ENCODE measurements around the gene CALCOCO1.

DNA sequence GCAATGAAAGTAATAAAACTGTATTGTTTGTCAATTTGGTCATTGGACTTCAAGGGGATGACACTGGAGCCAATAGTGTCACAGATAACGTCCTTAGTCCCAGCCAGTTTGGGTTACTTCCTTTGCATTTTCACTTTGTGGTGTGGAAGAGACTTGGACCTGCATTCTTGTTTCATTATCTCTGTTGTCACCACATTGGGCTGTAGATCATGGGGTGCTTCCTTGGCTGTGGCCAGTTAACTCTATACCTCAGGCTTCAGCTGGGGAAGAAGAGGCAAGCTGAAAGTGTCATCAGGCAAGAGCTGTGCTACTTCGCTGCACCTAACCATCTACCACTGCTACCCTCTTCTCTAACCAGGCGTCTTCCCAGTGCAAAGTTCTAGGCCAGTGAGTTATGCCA is 39.6 kb upstream of the CALCOCO1 start:
- TF ChIP-seq, protein P1, sequence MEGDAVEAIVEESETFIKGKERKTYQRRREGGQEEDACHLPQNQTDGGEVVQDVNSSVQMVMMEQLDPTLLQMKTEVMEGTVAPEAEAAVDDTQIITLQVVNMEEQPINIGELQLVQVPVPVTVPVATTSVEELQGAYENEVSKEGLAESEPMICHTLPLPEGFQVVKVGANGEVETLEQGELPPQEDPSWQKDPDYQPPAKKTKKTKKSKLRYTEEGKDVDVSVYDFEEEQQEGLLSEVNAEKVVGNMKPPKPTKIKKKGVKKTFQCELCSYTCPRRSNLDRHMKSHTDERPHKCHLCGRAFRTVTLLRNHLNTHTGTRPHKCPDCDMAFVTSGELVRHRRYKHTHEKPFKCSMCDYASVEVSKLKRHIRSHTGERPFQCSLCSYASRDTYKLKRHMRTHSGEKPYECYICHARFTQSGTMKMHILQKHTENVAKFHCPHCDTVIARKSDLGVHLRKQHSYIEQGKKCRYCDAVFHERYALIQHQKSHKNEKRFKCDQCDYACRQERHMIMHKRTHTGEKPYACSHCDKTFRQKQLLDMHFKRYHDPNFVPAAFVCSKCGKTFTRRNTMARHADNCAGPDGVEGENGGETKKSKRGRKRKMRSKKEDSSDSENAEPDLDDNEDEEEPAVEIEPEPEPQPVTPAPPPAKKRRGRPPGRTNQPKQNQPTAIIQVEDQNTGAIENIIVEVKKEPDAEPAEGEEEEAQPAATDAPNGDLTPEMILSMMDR (IDR thresholded peaks at IDR 0.05; ENCODE audit: insufficient read depth, low read length): no peak
- no peak for TF ChIP-seq POLR2AphosphoS5 (IDR thresholded peaks at IDR 0.05; ENCODE audit: low read depth)
- TF ChIP-seq, protein P2, sequence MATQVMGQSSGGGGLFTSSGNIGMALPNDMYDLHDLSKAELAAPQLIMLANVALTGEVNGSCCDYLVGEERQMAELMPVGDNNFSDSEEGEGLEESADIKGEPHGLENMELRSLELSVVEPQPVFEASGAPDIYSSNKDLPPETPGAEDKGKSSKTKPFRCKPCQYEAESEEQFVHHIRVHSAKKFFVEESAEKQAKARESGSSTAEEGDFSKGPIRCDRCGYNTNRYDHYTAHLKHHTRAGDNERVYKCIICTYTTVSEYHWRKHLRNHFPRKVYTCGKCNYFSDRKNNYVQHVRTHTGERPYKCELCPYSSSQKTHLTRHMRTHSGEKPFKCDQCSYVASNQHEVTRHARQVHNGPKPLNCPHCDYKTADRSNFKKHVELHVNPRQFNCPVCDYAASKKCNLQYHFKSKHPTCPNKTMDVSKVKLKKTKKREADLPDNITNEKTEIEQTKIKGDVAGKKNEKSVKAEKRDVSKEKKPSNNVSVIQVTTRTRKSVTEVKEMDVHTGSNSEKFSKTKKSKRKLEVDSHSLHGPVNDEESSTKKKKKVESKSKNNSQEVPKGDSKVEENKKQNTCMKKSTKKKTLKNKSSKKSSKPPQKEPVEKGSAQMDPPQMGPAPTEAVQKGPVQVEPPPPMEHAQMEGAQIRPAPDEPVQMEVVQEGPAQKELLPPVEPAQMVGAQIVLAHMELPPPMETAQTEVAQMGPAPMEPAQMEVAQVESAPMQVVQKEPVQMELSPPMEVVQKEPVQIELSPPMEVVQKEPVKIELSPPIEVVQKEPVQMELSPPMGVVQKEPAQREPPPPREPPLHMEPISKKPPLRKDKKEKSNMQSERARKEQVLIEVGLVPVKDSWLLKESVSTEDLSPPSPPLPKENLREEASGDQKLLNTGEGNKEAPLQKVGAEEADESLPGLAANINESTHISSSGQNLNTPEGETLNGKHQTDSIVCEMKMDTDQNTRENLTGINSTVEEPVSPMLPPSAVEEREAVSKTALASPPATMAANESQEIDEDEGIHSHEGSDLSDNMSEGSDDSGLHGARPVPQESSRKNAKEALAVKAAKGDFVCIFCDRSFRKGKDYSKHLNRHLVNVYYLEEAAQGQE (IDR thresholded peaks at IDR 0.05; ENCODE audit: insufficient replicate concordance, low read depth): no peak
- TF ChIP-seq SPI1 (IDR thresholded peaks at IDR 0.05; ENCODE audit: borderline replicate concordance, low read depth): no peak
